ENCODE data around the gene P4HB.

P4HB gene

GRCh38 chr17:81859906-81860755 lies at the start of gene P4HB:
P4HB (minus strand) TSS chr17:81860535; CDS start chr17:81860471, 64 bp downstream.
- peaks cover 5% of the 10 kb centered on the region for H3K36me3 Mint-ChIP-seq

GRCh38 chr17:81909231-81909630 lies 48.9 kb upstream of the P4HB start:
- Mint-ChIP-seq H3K36me3 (peaks cover 2% of the 10 kb centered on the region), H3K9me3 (no peaks in the 10 kb centered on the region), H3K27ac (no peak overlapping the region), H3K4me1 (peaks cover 4% of the 10 kb centered on the region), H3K27me3 (no peaks in the 10 kb centered on the region), H3K4me3 (no peak overlapping the region)
- no peak for ATAC-seq (ENCODE audit: low read depth)
- no peak for DNase-seq (ENCODE audit: low spot score in 2 of 2)

More at GRCh38 chr17:81859906-81860755, at the start of gene P4HB:
- Mint-ChIP-seq H3K4me3 (peak within 1 kb of the TSS; percentile 86), H3K4me1 (peaks cover 9% of the 10 kb centered on the region), H3K9me3 (no peaks in the 10 kb centered on the region), H3K27me3 (no peaks in the 10 kb centered on the region), H3K27ac (peak within 1 kb of the TSS; percentile 95)
- ATAC-seq (ENCODE audit: low read depth) (peak; percentile 6), DNase-seq (ENCODE audit: low spot score in 2 of 2) (no peak)

GRCh38 chr17:81908793-81909192 lies 48.5 kb upstream of the P4HB start:
- peaks cover 2% of the 10 kb centered on the region for H3K36me3 Mint-ChIP-seq
- H3K27me3 Mint-ChIP-seq, result no peaks in the 10 kb centered on the region
- no peak overlapping the region for H3K27ac Mint-ChIP-seq
- ATAC-seq (ENCODE audit: low read depth), result no peak
- H3K4me3 Mint-ChIP-seq, result no peak overlapping the region
- H3K9me3 Mint-ChIP-seq, result no peaks in the 10 kb centered on the region
- no peak for DNase-seq (ENCODE audit: low spot score in 2 of 2)
- H3K4me1 Mint-ChIP-seq, result peaks cover 4% of the 10 kb centered on the region

- Mint-ChIP-seq H3K27me3 (no peaks in the 10 kb centered on the region), H3K4me3 (no peak overlapping the region), H3K36me3 (no peaks in the 10 kb centered on the region), H3K4me1 (peaks cover 4% of the 10 kb centered on the region), H3K27ac (no peak overlapping the region), H3K9me3 (no peaks in the 10 kb centered on the region)
- DNase-seq (ENCODE audit: low spot score in 2 of 2) (no peak), ATAC-seq (ENCODE audit: low read depth) (no peak)
Observed at GRCh38 chr17:81907219-81908145, 47.1 kb upstream of the P4HB start.

- H3K9me3 Mint-ChIP-seq, result no peaks in the 10 kb centered on the region
- peaks cover 2% of the 10 kb centered on the region for H3K4me1 Mint-ChIP-seq
- ATAC-seq (ENCODE audit: low read depth) (no peak), DNase-seq (ENCODE audit: low spot score in 2 of 2) (no peak)
- H3K27me3 Mint-ChIP-seq, result no peaks in the 10 kb centered on the region
- H3K4me3 Mint-ChIP-seq, result no peak overlapping the region
- H3K36me3 Mint-ChIP-seq, result no peaks in the 10 kb centered on the region
- no peak overlapping the region for H3K27ac Mint-ChIP-seq
Observed at GRCh38 chr17:81906476-81907218, 46.3 kb upstream of the P4HB start.

GRCh38 chr17:81905993-81906392 lies 45.7 kb upstream of the P4HB start:
- ATAC-seq (ENCODE audit: low read depth) (no peak), DNase-seq (ENCODE audit: low spot score in 2 of 2) (no peak)
- H3K4me3 Mint-ChIP-seq, result no peak overlapping the region
- H3K27me3 Mint-ChIP-seq, result peaks cover 3% of the 10 kb centered on the region
- H3K36me3 Mint-ChIP-seq, result no peaks in the 10 kb centered on the region
- H3K27ac Mint-ChIP-seq, result no peak overlapping the region
- H3K4me1 Mint-ChIP-seq, result peaks cover 2% of the 10 kb centered on the region
- no peaks in the 10 kb centered on the region for H3K9me3 Mint-ChIP-seq

- H3K27ac Mint-ChIP-seq, result no peak overlapping the region
- ATAC-seq (ENCODE audit: low read depth), result no peak
- peaks cover 3% of the 10 kb centered on the region for H3K36me3 Mint-ChIP-seq
- no peak for DNase-seq (ENCODE audit: low spot score in 2 of 2)
- no peak overlapping the region for H3K4me3 Mint-ChIP-seq
- peaks cover 5% of the 10 kb centered on the region for H3K27me3 Mint-ChIP-seq
- peaks cover 5% of the 10 kb centered on the region for H3K4me1 Mint-ChIP-seq
- no peaks in the 10 kb centered on the region for H3K9me3 Mint-ChIP-seq
Observed at GRCh38 chr17:81905424-81905875, 45.1 kb upstream of the P4HB start.

GRCh38 chr17:81904600-81905423 lies 44.5 kb upstream of the P4HB start:
- no peak overlapping the region for H3K4me3 Mint-ChIP-seq
- peaks cover 3% of the 10 kb centered on the region for H3K4me1 Mint-ChIP-seq
- ATAC-seq (ENCODE audit: low read depth), result no peak
- no peak overlapping the region for H3K27ac Mint-ChIP-seq
- DNase-seq (ENCODE audit: low spot score in 2 of 2), result no peak
- H3K9me3 Mint-ChIP-seq, result no peaks in the 10 kb centered on the region
- H3K27me3 Mint-ChIP-seq, result peaks cover 5% of the 10 kb centered on the region
- H3K36me3 Mint-ChIP-seq, result peaks cover 5% of the 10 kb centered on the region

- no peak overlapping the region for H3K4me3 Mint-ChIP-seq
- peaks cover 3% of the 10 kb centered on the region for H3K4me1 Mint-ChIP-seq
- H3K27ac Mint-ChIP-seq, result no peak overlapping the region
- no peaks in the 10 kb centered on the region for H3K9me3 Mint-ChIP-seq
- no peak for ATAC-seq (ENCODE audit: low read depth)
- no peak for DNase-seq (ENCODE audit: low spot score in 2 of 2)
- H3K27me3 Mint-ChIP-seq, result peaks cover 5% of the 10 kb centered on the region
- peaks cover 7% of the 10 kb centered on the region for H3K36me3 Mint-ChIP-seq
Observed at GRCh38 chr17:81903896-81904599, 43.7 kb upstream of the P4HB start.

GRCh38 chr17:81903415-81903831 lies 43.1 kb upstream of the P4HB start:
- peaks cover 5% of the 10 kb centered on the region for H3K27me3 Mint-ChIP-seq
- DNase-seq (ENCODE audit: low spot score in 2 of 2) (no peak), ATAC-seq (ENCODE audit: low read depth) (no peak)
- H3K36me3 Mint-ChIP-seq, result peaks cover 7% of the 10 kb centered on the region
- H3K9me3 Mint-ChIP-seq, result no peaks in the 10 kb centered on the region
- H3K4me3 Mint-ChIP-seq, result no peak overlapping the region
- peaks cover 3% of the 10 kb centered on the region for H3K4me1 Mint-ChIP-seq
- no peak overlapping the region for H3K27ac Mint-ChIP-seq

- H3K27ac Mint-ChIP-seq, result no peak overlapping the region
- peaks cover 7% of the 10 kb centered on the region for H3K36me3 Mint-ChIP-seq
- H3K4me3 Mint-ChIP-seq, result no peak overlapping the region
- DNase-seq (ENCODE audit: low spot score in 2 of 2) (no peak), ATAC-seq (ENCODE audit: low read depth) (peak; percentile 54)
- peaks cover 3% of the 10 kb centered on the region for H3K4me1 Mint-ChIP-seq
- peaks cover 5% of the 10 kb centered on the region for H3K27me3 Mint-ChIP-seq
- no peaks in the 10 kb centered on the region for H3K9me3 Mint-ChIP-seq
Observed at GRCh38 chr17:81902653-81903414, 42.5 kb upstream of the P4HB start.

- H3K27ac Mint-ChIP-seq, result no peak within 1 kb of the TSS
Observed at GRCh38 chr17:81902023-81902652, 41.8 kb upstream of the P4HB start, which contains the start of gene NPB. NPB (plus strand) TSS chr17:81902238; CDS start chr17:81902278, 40 bp downstream.

More at GRCh38 chr17:81902023-81902652, 41.8 kb upstream of the P4HB start, which contains the start of gene NPB:
- Mint-ChIP-seq H3K4me1 (peaks cover 3% of the 10 kb centered on the region), H3K27me3 (peaks cover 5% of the 10 kb centered on the region), H3K4me3 (peak within 1 kb of the TSS; percentile 18), H3K9me3 (no peaks in the 10 kb centered on the region), H3K36me3 (peaks cover 7% of the 10 kb centered on the region)
- DNase-seq (ENCODE audit: low spot score in 2 of 2) (no peak), ATAC-seq (ENCODE audit: low read depth) (peak; percentile 56)

Data from memory B cell (primary cell).